ENCODE results near the gene ITGA7. TPM values are rescaled to one million over a fixed set of nuclear protein-coding genes. Genes with fewer than 3 reads are reported as not detected.
A peak's percentile ranks its signal among the peaks of the same experiment; 100 is the strongest.

The ITGA7 gene
- total RNA-seq, 2 experiments from 2014 or later, result 4.3 to 4.8 TPM

DNA sequence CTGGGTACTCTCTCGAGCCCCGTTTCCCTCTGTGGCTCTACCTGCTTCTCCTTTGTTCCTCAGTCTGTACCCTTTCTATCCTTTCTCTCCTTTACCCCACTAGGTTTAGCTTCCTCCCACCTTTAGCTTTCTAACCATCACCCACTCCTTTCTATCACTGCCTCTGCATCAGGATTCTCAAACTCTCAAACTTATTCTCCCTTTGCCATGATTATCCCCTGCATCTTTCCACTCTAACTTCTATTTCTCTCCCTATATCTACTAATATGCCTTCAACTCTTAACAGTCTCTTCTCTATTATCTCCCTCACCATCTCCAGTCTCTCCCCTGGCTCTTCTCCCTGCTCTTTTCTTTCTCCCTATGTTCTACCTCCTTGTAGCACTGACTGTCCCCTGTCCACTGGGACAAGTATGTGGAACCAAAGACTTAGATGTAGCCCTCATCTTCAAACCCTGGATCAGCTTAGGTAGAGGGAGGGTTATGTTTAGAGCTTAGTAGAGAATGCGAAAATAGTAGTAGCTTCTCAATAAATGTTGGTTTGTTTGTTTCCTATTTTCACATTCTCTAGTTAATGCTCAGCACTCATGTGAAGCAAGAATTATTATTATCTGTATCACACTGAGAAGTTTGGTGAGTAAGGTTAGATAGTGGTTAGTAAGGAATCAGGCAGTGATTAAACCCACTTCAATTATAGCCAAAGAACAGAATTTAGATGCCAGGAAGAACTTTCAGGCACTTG lies 38.6 kb upstream of the ITGA7 start:
- peak overlapping the region; percentile 23 for H3K27ac Mint-ChIP-seq
- DNase-seq, result no peak
- H3K4me3 Mint-ChIP-seq, result no peak overlapping the region
- POLR2A ChIA-PET, result interaction anchor here (0.6 to 1.6 kb wide), 5 partner anchors 17 to 186 kb away, joined by 3 to 6 read pairs (median 3); partner anchors contain the start of gene SARNP
- peaks cover 28% of the 10 kb centered on the region for H3K4me1 Mint-ChIP-seq (ENCODE audit: low read depth)
- H3K27me3 Mint-ChIP-seq, result no peaks in the 10 kb centered on the region
- ATAC-seq, result no peak
- intact Hi-C loops (cut with micrococcal nuclease), result no loop called here
- CTCF ChIA-PET, result interaction anchor here (0.7 to 4.3 kb wide), 2 partner anchors 8 to 10 kb away, joined by 3 to 39 read pairs; no protein-coding TSS in a partner anchor
- no peaks in the 10 kb centered on the region for H3K9me3 Mint-ChIP-seq
- H3K36me3 Mint-ChIP-seq (ENCODE audit: low read depth), result peaks cover 10% of the 10 kb centered on the region
- TF ChIP-seq, protein P1, sequence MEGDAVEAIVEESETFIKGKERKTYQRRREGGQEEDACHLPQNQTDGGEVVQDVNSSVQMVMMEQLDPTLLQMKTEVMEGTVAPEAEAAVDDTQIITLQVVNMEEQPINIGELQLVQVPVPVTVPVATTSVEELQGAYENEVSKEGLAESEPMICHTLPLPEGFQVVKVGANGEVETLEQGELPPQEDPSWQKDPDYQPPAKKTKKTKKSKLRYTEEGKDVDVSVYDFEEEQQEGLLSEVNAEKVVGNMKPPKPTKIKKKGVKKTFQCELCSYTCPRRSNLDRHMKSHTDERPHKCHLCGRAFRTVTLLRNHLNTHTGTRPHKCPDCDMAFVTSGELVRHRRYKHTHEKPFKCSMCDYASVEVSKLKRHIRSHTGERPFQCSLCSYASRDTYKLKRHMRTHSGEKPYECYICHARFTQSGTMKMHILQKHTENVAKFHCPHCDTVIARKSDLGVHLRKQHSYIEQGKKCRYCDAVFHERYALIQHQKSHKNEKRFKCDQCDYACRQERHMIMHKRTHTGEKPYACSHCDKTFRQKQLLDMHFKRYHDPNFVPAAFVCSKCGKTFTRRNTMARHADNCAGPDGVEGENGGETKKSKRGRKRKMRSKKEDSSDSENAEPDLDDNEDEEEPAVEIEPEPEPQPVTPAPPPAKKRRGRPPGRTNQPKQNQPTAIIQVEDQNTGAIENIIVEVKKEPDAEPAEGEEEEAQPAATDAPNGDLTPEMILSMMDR (IDR thresholded peaks at IDR 0.05), result no peak

DNA sequence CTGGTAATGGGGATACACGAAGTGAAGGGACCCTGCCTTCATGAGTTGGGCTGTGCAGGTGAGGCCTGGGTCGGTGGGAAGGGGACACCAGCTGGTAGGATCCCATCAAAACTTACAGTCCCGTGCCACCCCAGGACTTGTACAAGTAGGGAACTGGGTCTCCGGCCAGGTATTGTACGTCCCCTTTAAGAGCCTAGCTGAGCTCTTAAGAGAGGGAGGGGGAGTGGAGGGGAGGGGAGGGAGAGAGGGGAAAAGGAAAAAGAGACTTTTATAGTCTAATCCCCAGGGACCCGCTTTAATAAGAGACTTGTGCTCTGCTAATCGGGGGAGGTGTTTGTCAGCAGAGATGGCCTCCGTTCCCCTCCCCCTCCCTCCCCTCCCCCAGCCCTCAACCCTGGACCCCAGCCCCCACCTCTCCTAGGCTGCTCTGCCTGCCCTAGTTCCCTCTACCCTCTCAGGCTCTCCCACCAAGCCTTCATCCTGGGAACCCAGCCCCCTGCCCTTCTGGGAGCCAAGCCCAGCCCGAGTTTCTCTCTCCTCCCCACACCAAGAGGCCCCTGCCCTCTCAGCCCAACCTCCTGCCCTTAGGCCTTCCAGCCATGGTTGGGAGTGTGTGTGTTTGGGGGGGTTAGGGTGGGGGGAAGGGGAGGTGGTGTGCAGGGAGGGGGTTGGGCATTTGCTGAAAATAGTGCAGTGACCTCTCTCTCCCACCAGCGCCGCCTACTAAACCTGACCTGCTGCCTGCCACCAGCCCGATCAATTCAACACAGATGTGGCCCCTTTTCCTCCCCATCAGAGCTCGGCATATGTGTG lies 37.9 kb upstream of the ITGA7 start:
- ChIA-PET POLR2A (interaction anchor here (0.6 to 1.9 kb wide), 9 partner anchors 11 to 72 kb away, joined by 3 to 6 read pairs (median 3); partner anchors contain the start of genes BLOC1S1 and SARNP), CTCF (interaction anchor here (0.7 to 4.3 kb wide), 3 partner anchors 7 to 11 kb away, joined by 3 to 39 read pairs (median 3); no protein-coding TSS in a partner anchor)
- Mint-ChIP-seq H3K4me3 (peak overlapping the region; percentile 86), H3K4me1 (ENCODE audit: low read depth) (peaks cover 31% of the 10 kb centered on the region), H3K27ac (peak overlapping the region; percentile 23), H3K36me3 (ENCODE audit: low read depth) (peaks cover 7% of the 10 kb centered on the region), H3K9me3 (no peaks in the 10 kb centered on the region), H3K27me3 (no peaks in the 10 kb centered on the region)
- intact Hi-C loops (cut with micrococcal nuclease), result no loop called here
- TF ChIP-seq, protein P1 (IDR thresholded peaks at IDR 0.05), result no peak
- DNase-seq, result no peak
- no peak for ATAC-seq

DNA sequence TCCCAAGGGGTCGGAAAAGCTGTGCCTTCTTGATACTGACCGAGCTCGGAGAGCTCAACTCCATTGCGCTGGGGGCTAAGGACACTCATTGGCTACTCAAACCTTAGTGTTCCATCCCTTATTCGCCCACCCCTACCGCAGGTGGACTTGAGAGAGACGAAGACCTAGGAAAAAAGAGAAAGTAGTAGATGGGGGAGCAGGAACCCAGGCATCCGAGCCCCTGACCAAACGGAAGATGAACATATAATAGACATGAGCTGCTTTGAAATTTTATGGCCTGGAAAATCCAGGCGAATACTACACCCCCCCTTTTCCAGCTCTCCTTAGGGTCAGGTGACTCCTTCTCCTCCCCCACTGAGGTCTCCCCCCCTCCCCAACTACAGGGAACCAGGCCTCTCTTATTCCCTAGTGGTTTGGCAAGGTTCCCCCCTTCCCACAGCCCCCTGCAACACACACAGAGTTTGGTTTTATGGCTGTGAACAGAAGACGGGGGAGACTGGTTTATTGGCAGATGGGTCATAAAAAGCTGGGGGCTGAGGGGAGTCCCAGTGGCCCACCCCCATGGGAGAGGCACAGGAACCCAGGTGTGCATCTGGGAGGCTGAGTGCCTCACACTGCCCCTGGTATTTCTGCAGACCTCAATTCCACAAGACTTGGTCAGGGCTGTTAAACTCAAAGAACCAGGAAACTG lies 36.8 kb upstream of the ITGA7 start:
- ChIA-PET CTCF (interaction anchor here (0.5 to 2.0 kb wide), 9 partner anchors 10 to 384 kb away, joined by 3 to 8 read pairs (median 4); partner anchors contain the start of genes BLOC1S1, ESYT1 and PYM1), POLR2A (interaction anchor here (0.9 to 2.0 kb wide), 10 partner anchors 8 to 300 kb away, joined by 3 to 10 read pairs (median 4); partner anchors contain the start of genes BLOC1S1 and SARNP)
- Mint-ChIP-seq H3K36me3 (ENCODE audit: low read depth) (peaks cover 4% of the 10 kb centered on the region), H3K27ac (peak overlapping the region; percentile 1), H3K27me3 (no peaks in the 10 kb centered on the region), H3K4me1 (ENCODE audit: low read depth) (peaks cover 28% of the 10 kb centered on the region), H3K4me3 (peak overlapping the region; percentile 86), H3K9me3 (no peaks in the 10 kb centered on the region)
- ATAC-seq (no peak), DNase-seq (no peak)
- TF ChIP-seq, protein P1 (IDR thresholded peaks at IDR 0.05), result no peak
- intact Hi-C loops (cut with micrococcal nuclease), result no loop called here

DNA sequence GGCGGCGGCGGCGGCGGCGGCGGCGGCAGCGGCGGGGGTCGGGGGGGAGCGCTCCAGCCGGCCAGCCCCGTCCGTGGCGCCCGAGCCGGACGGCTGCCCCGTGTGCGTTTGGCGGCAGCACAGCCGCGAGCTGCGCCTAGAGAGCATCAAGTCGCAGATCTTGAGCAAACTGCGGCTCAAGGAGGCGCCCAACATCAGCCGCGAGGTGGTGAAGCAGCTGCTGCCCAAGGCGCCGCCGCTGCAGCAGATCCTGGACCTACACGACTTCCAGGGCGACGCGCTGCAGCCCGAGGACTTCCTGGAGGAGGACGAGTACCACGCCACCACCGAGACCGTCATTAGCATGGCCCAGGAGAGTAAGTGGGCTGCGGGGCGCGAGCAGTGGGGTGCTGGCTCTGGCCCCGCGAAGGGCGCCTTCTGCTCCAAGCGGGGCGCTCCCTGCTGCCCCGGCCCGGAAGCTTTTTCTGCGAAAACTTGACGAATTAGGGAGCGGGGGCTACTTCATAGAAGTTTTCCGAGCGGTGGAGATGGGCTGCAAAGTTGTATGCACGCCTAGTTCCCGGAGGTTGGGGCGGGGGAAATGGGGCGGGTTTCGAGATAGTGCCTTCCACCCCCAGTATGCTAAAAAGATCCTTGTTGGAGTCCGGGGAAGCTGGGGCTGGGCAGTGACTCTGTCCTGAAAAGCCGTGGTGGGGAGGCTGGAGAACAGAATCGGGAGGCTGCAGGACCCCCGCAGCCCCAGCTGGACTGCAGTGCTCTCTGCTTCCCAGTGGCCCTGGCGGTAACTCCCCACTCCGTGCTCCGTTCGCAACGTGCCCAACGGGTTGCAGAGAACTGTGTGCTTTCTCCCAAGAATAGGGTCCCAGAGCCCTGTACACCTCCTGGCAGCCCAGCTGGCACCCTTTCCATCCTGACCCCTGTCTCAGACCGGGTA lies 36.0 kb upstream of the ITGA7 start:
- Mint-ChIP-seq H3K4me3 (peak overlapping the region; percentile 86), H3K4me1 (ENCODE audit: low read depth) (peaks cover 30% of the 10 kb centered on the region), H3K27me3 (no peaks in the 10 kb centered on the region), H3K36me3 (ENCODE audit: low read depth) (no peaks in the 10 kb centered on the region), H3K9me3 (no peaks in the 10 kb centered on the region), H3K27ac (peak overlapping the region; percentile 44)
- ChIA-PET CTCF (interaction anchor here (0.5 to 2.0 kb wide), 7 partner anchors 14 to 385 kb away, joined by 3 to 8 read pairs (median 4); partner anchors contain the start of genes BLOC1S1, ESYT1 and PYM1), POLR2A (interaction anchor here (0.6 to 2.0 kb wide), 12 partner anchors 9 to 301 kb away, joined by 3 to 10 read pairs (median 3); partner anchors contain the start of genes BLOC1S1 and SARNP)
- intact Hi-C loops (cut with micrococcal nuclease), result no loop called here
- DNase-seq, result peak; percentile 67
- ATAC-seq, result peak; percentile 40
- TF ChIP-seq, protein P1 (IDR thresholded peaks at IDR 0.05), result no peak

All from activated CD8-positive, alpha-beta T cell treated with anti-CD3 and anti-CD28 coated beads for 36 hours (primary cell).